ENCODE data around the gene DCHS2. TPM values are rescaled to one million over a fixed set of nuclear protein-coding genes. Genes with fewer than 3 reads are reported as not detected.

Gene DCHS2
- total RNA-seq, 1 experiment from 2014 or later, result 0.02 TPM

DNA sequence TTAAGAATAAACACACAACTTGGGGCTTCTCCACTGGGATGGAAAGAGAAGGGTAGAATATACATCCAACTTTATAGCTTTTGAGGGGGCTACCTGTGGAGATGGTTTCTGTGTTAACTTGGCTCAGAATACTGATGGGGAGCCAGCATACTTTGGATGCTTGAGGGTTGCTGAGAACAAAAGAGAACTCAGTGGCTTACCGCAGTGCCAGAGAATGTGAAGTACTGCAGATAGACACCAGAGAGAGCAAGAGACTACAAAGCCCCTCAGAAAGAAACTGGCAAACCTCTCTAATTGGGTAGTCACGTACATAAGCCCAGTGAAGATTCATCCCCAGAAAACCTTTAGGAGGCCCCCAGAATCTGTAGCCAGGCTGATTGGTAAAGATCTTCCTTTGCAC lies 214.4 kb downstream of the DCHS2 start:
- BruUV-seq (replicated peaks), result no TSS peak
- CTCF ChIA-PET, result no interaction called here
- no peak for DNase-seq

DNA sequence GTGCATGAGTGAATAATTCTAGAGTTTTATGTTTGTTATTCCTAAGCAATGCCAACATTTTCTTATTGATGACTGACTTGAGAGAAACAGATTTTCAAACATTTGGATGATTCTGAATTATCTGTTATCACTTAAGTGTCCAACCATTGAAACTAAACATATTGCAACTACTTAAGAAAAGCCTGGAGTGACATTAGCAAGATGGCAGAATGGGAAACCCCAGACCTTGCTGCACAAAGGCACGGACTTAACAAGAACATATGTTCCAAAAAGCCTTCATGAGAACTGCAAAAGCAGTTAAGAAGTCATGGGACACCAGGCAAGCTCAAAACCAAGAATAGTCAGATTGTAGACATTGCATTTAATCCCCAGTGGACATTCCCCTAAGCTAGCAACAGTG lies 215.1 kb downstream of the DCHS2 start:
- Histone ChIP-seq H3F3A (ENCODE audit: insufficient read depth, low read depth) (no peaks in the 10 kb centered on the region), H2AFZ (no peak overlapping the region), H3K4me2 (no peak overlapping the region), H3K4me1 (replicated peaks; ENCODE audit: insufficient read depth) (no peaks in the 10 kb centered on the region), H3K9me3 (ENCODE audit: insufficient read depth, low read depth) (no peaks in the 10 kb centered on the region), H4K20me1 (ENCODE audit: insufficient read depth) (no peaks in the 10 kb centered on the region), H3K27me3 (ENCODE audit: insufficient read depth, low read depth) (no peaks in the 10 kb centered on the region), H3K9me2 (ENCODE audit: insufficient read depth) (no peaks in the 10 kb centered on the region), H3K36me3 (ENCODE audit: low read depth) (no peaks in the 10 kb centered on the region), H3K27ac (no peak overlapping the region), H3K4me3 (no peak overlapping the region), H3K79me2 (ENCODE audit: low read depth) (no peaks in the 10 kb centered on the region)
- no peak for DNase-seq
- POLR2A ChIA-PET (ENCODE audit: unreplicated experiment), result no interaction called here
- intact Hi-C loops (cut with micrococcal nuclease; ENCODE audit: unreplicated experiment), result no loop called here
- TF ChIP-seq EZH2 (IDR thresholded peaks at IDR 0.05; ENCODE audit: low read depth), result no peak
- TF ChIP-seq, protein P1, sequence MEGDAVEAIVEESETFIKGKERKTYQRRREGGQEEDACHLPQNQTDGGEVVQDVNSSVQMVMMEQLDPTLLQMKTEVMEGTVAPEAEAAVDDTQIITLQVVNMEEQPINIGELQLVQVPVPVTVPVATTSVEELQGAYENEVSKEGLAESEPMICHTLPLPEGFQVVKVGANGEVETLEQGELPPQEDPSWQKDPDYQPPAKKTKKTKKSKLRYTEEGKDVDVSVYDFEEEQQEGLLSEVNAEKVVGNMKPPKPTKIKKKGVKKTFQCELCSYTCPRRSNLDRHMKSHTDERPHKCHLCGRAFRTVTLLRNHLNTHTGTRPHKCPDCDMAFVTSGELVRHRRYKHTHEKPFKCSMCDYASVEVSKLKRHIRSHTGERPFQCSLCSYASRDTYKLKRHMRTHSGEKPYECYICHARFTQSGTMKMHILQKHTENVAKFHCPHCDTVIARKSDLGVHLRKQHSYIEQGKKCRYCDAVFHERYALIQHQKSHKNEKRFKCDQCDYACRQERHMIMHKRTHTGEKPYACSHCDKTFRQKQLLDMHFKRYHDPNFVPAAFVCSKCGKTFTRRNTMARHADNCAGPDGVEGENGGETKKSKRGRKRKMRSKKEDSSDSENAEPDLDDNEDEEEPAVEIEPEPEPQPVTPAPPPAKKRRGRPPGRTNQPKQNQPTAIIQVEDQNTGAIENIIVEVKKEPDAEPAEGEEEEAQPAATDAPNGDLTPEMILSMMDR (conservative IDR thresholded peaks at IDR 0.05), result no peak
- CTCF ChIA-PET, result no interaction called here
- BruUV-seq (replicated peaks), result no TSS peak

More for the DNA sequence above, 214.4 kb downstream of the DCHS2 start:
- Histone ChIP-seq H4K20me1 (ENCODE audit: insufficient read depth) (no peaks in the 10 kb centered on the region), H3K79me2 (ENCODE audit: low read depth) (no peaks in the 10 kb centered on the region), H3K36me3 (ENCODE audit: low read depth) (no peaks in the 10 kb centered on the region), H3K4me1 (replicated peaks; ENCODE audit: insufficient read depth) (no peaks in the 10 kb centered on the region), H3F3A (ENCODE audit: insufficient read depth, low read depth) (no peaks in the 10 kb centered on the region), H2AFZ (no peak overlapping the region), H3K9me3 (ENCODE audit: insufficient read depth, low read depth) (no peaks in the 10 kb centered on the region), H3K27ac (no peak overlapping the region), H3K27me3 (ENCODE audit: insufficient read depth, low read depth) (no peaks in the 10 kb centered on the region), H3K4me3 (no peak overlapping the region), H3K4me2 (no peak overlapping the region), H3K9me2 (ENCODE audit: insufficient read depth) (no peaks in the 10 kb centered on the region)
- POLR2A ChIA-PET (ENCODE audit: unreplicated experiment), result no interaction called here
- TF ChIP-seq, protein P1 (conservative IDR thresholded peaks at IDR 0.05), result no peak
- no peak for TF ChIP-seq EZH2 (IDR thresholded peaks at IDR 0.05; ENCODE audit: low read depth)
- intact Hi-C loops (cut with micrococcal nuclease; ENCODE audit: unreplicated experiment), result no loop called here

DNA sequence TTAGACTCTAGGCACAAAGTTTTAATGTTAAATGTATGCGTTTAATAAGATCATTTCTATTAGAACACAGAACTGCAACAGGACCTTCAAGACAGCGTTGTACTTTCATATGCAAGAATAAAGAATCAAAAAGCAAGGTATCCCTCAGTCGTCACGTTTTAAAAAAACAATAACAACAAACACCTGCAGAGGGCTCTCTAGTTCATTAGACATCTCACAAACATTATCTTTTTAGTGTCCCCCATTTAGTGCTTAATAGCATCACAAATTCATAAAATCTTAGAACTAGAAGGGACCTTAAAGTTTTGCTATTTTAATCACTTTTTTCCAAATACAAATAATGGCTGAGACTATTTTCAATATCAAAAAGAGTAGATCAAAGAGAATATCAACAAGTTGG lies 236.6 kb downstream of the DCHS2 start:
- ChIA-PET CTCF (no interaction called here), POLR2A (ENCODE audit: unreplicated experiment) (no interaction called here)
- Histone ChIP-seq H3K27me3 (ENCODE audit: insufficient read depth, low read depth) (no peaks in the 10 kb centered on the region), H3K4me3 (no peak overlapping the region), H3K9me3 (ENCODE audit: insufficient read depth, low read depth) (no peaks in the 10 kb centered on the region), H3K9me2 (ENCODE audit: insufficient read depth) (no peaks in the 10 kb centered on the region), H3K27ac (no peak overlapping the region), H2AFZ (no peak overlapping the region), H3K36me3 (ENCODE audit: low read depth) (no peaks in the 10 kb centered on the region), H3K4me2 (no peak overlapping the region), H3K4me1 (replicated peaks; ENCODE audit: insufficient read depth) (no peaks in the 10 kb centered on the region), H3F3A (ENCODE audit: insufficient read depth, low read depth) (no peaks in the 10 kb centered on the region), H3K79me2 (ENCODE audit: low read depth) (no peaks in the 10 kb centered on the region), H4K20me1 (ENCODE audit: insufficient read depth) (no peaks in the 10 kb centered on the region)
- intact Hi-C loops (cut with micrococcal nuclease; ENCODE audit: unreplicated experiment), result no loop called here
- TF ChIP-seq, protein P1 (conservative IDR thresholded peaks at IDR 0.05), result no peak
- no peak for TF ChIP-seq EZH2 (IDR thresholded peaks at IDR 0.05; ENCODE audit: low read depth)
- no peak for DNase-seq
- no TSS peak for BruUV-seq (replicated peaks)
